Naive thymus-derived CD8-positive, alpha-beta T cell (primary cell): ENCODE data around the gene OR7C2. TPM values are rescaled to one million over a fixed set of nuclear protein-coding genes. Genes with fewer than 3 reads are reported as not detected.

Source experiments
- ATAC-seq, 2 donors: fragments of 150-1000 bp; cut with Tn5 transposase in 1 of 2; sonication (Bioruptor Pico), chemical (Tn5 transposase) in 1 of 2; 1 replicate in 1 of 2; 2 replicates in 1 of 2; pipeline ENCODE4 v1.10.0; 2021; ENCODE audit warnings: mild to moderate bottlenecking in 2 of 2, moderate library complexity in 2 of 2
- POLR2A ChIA-PET: fragments of 350-600 bp; sonication (Branson Sonifier 250); formaldehyde crosslinking; loops from one replicate; lab custom pipeline; 2021; ENCODE audit warnings: antibody characterized with exemption; lab: Charles Lee
- DNase-seq, 10 donors: peaks; one replicate each; pipeline versions ENCODE4 v3.0.0 to v3.0.0-alpha.2; 2020 to 2022
- H3K27ac Mint-ChIP-seq, 10 donors: one replicate each; pipeline ENCODE4 v1.8.0; 2020 to 2022; ENCODE audit warnings: mild to moderate bottlenecking in 10 of 10, mixed read lengths in 10 of 10, moderate library complexity in 4 of 10, inconsistent platforms in 1 of 10
- H3K27me3 Mint-ChIP-seq, 5 donors: one replicate each; pipeline ENCODE4 v1.8.0; 2021 to 2022; ENCODE audit warnings: mixed read lengths in 5 of 5
- H3K36me3 Mint-ChIP-seq, 3 donors: one replicate each; pipeline ENCODE4 v1.8.0; 2020 to 2022; ENCODE audit warnings: mixed read lengths in 3 of 3, mild to moderate bottlenecking in 2 of 3, inconsistent platforms in 1 of 3
- H3K4me1 Mint-ChIP-seq, 4 donors: one replicate each; pipeline ENCODE4 v1.8.0; 2021 to 2022; ENCODE audit warnings: mixed read lengths in 4 of 4
- H3K4me3 Mint-ChIP-seq, 10 donors: one replicate each; pipeline ENCODE4 v1.8.0; 2020 to 2022; ENCODE audit warnings: mild to moderate bottlenecking in 10 of 10, mixed read lengths in 10 of 10, moderate library complexity in 6 of 10, inconsistent platforms in 1 of 10
- H3K9me3 Mint-ChIP-seq, 9 donors: one replicate each; pipeline ENCODE4 v1.8.0; 2020 to 2022; ENCODE audit warnings: mixed read lengths in 9 of 9, mild to moderate bottlenecking in 3 of 9, inconsistent platforms in 1 of 9, moderate library complexity in 1 of 9
- polyA plus RNA-seq, 3 donors: library from polyadenylated mRNA; unstranded; fragments of 300-500 nt; fragmentation: Illumina TruSeq; gene quantifications; one replicate each; pipeline ENCODE4 v1.2.3, GENCODE V29; 2021
- total RNA-seq, 8 experiments: library from RNA in 2 of 8; stranded (reverse) in 2 of 8; gene quantifications; one replicate each; pipeline ENCODE4 v1.2.3 and lab custom pipeline; 2021 to 2026

OR7C2 gene
- total and polyA plus RNA-seq, 5 experiments from 2014 or later: not detected

- Mint-ChIP-seq H3K9me3 (peaks cover 0 to 25% (median 12%) of the 10 kb centered on the region in 9 donors), H3K27ac (no peak overlapping the region), H3K4me3 (no peak overlapping the region), H3K27me3 (peaks cover 10 to 42% (median 21%) of the 10 kb centered on the region in 5 donors), H3K36me3 (peaks cover 0 to 20% (median 0%) of the 10 kb centered on the region in 3 donors), H3K4me1 (peaks cover 0 to 1% (median 0%) of the 10 kb centered on the region in 4 donors)
- ATAC-seq (no peak), DNase-seq (no peak)
- POLR2A ChIA-PET: no interaction called here
These were observed 12.9 kb downstream of the OR7C2 start for GRCh38 chr19:14954071-14954655.

GRCh38 chr19:14957464-14957863 is 16.2 kb downstream of the OR7C2 start:
- no peak overlapping the region for H3K4me3 Mint-ChIP-seq
- peaks cover 0 to 32% (median 0%) of the 10 kb centered on the region in 3 donors for H3K36me3 Mint-ChIP-seq
- peaks cover 0 to 1% (median 0%) of the 10 kb centered on the region in 4 donors for H3K4me1 Mint-ChIP-seq
- no peak for DNase-seq
- no peak for ATAC-seq
- H3K27ac Mint-ChIP-seq: no peak overlapping the region
- POLR2A ChIA-PET: no interaction called here
- H3K27me3 Mint-ChIP-seq: peaks cover 15 to 54% (median 29%) of the 10 kb centered on the region in 5 donors
- H3K9me3 Mint-ChIP-seq: peaks cover 0 to 31% (median 21%) of the 10 kb centered on the region in 9 donors

- H3K9me3 Mint-ChIP-seq: peaks cover 0 to 33% (median 25%) of the 10 kb centered on the region in 9 donors
- no peak for DNase-seq
- no peak overlapping the region for H3K27ac Mint-ChIP-seq
- ATAC-seq: no peak
- POLR2A ChIA-PET: no interaction called here
- H3K36me3 Mint-ChIP-seq: peaks cover 0 to 32% (median 5%) of the 10 kb centered on the region in 3 donors
- no peak overlapping the region for H3K4me3 Mint-ChIP-seq
- peaks cover 13 to 36% (median 23%) of the 10 kb centered on the region in 5 donors for H3K27me3 Mint-ChIP-seq
- H3K4me1 Mint-ChIP-seq: no peaks in the 10 kb centered on the region
These were observed 18.0 kb downstream of the OR7C2 start for GRCh38 chr19:14959263-14959662.

- POLR2A ChIA-PET: no interaction called here
- Mint-ChIP-seq H3K27me3 (peaks cover 7 to 16% (median 9%) of the 10 kb centered on the region in 5 donors), H3K4me1 (no peaks in the 10 kb centered on the region), H3K4me3 (no peak overlapping the region), H3K27ac (no peak overlapping the region), H3K36me3 (peaks cover 0 to 19% (median 5%) of the 10 kb centered on the region in 3 donors), H3K9me3 (peaks cover 0 to 27% (median 18%) of the 10 kb centered on the region in 9 donors)
- DNase-seq (no peak), ATAC-seq (no peak)
These were observed 20.8 kb downstream of the OR7C2 start for GRCh38 chr19:14961956-14962685.

- H3K4me3 Mint-ChIP-seq: no peak overlapping the region
- H3K4me1 Mint-ChIP-seq: no peaks in the 10 kb centered on the region
- no peaks in the 10 kb centered on the region for H3K36me3 Mint-ChIP-seq
- POLR2A ChIA-PET: no interaction called here
- DNase-seq (no peak), ATAC-seq (no peak)
- peaks cover 5 to 32% (median 19%) of the 10 kb centered on the region in 5 donors for H3K27me3 Mint-ChIP-seq
- H3K9me3 Mint-ChIP-seq: peaks cover 0 to 5% (median 0%) of the 10 kb centered on the region in 9 donors
- no peak overlapping the region for H3K27ac Mint-ChIP-seq
These were observed 27.0 kb downstream of the OR7C2 start for GRCh38 chr19:14968247-14968646.

GRCh38 chr19:14971474-14971873 is 30.2 kb downstream of the OR7C2 start:
- Mint-ChIP-seq H3K27me3 (peaks cover 19 to 49% (median 35%) of the 10 kb centered on the region in 5 donors), H3K27ac (no peak overlapping the region)

GRCh38 chr19:14972676-14973075 is 31.4 kb downstream of the OR7C2 start:
- DNase-seq: no peak
- no peak for ATAC-seq
- Mint-ChIP-seq H3K27me3 (peaks cover 27 to 61% (median 42%) of the 10 kb centered on the region in 5 donors), H3K36me3 (no peaks in the 10 kb centered on the region), H3K4me3 (no peak overlapping the region), H3K9me3 (no peaks in the 10 kb centered on the region), H3K4me1 (peaks cover 0 to 1% (median 0%) of the 10 kb centered on the region in 4 donors), H3K27ac (no peak overlapping the region)
- POLR2A ChIA-PET: no interaction called here

More at GRCh38 chr19:14971474-14971873, 30.2 kb downstream of the OR7C2 start:
- POLR2A ChIA-PET: no interaction called here
- ATAC-seq (no peak), DNase-seq (no peak)
- H3K4me1 Mint-ChIP-seq: no peaks in the 10 kb centered on the region
- no peak overlapping the region for H3K4me3 Mint-ChIP-seq
- H3K9me3 Mint-ChIP-seq: no peaks in the 10 kb centered on the region
- H3K36me3 Mint-ChIP-seq: no peaks in the 10 kb centered on the region

- POLR2A ChIA-PET: no interaction called here
- no peak overlapping the region for H3K27ac Mint-ChIP-seq
- peaks cover 35 to 63% (median 41%) of the 10 kb centered on the region in 5 donors for H3K27me3 Mint-ChIP-seq
- peaks cover 2 to 9% (median 5%) of the 10 kb centered on the region in 4 donors for H3K4me1 Mint-ChIP-seq
- no peaks in the 10 kb centered on the region for H3K9me3 Mint-ChIP-seq
- ATAC-seq (no peak), DNase-seq (no peak)
- H3K4me3 Mint-ChIP-seq: no peak overlapping the region
- H3K36me3 Mint-ChIP-seq: peaks cover 0 to 2% (median 0%) of the 10 kb centered on the region in 3 donors
These were observed 33.2 kb downstream of the OR7C2 start for GRCh38 chr19:14974488-14974887.

- H3K36me3 Mint-ChIP-seq: peaks cover 0 to 2% (median 0%) of the 10 kb centered on the region in 3 donors
- H3K4me1 Mint-ChIP-seq: peaks cover 4 to 9% (median 7%) of the 10 kb centered on the region in 4 donors
- H3K4me3 Mint-ChIP-seq: no peak overlapping the region
- ATAC-seq (no peak), DNase-seq (no peak)
- POLR2A ChIA-PET: no interaction called here
- H3K9me3 Mint-ChIP-seq: no peaks in the 10 kb centered on the region
- peaks cover 39 to 73% (median 55%) of the 10 kb centered on the region in 5 donors for H3K27me3 Mint-ChIP-seq
- no peak overlapping the region for H3K27ac Mint-ChIP-seq
These were observed 35.8 kb downstream of the OR7C2 start for GRCh38 chr19:14977128-14977527.

GRCh38 chr19:14978161-14978776 is 37.0 kb downstream of the OR7C2 start:
- peaks cover 36 to 66% (median 55%) of the 10 kb centered on the region in 5 donors for H3K27me3 Mint-ChIP-seq
- ATAC-seq (no peak), DNase-seq (no peak)
- H3K27ac Mint-ChIP-seq: no peak overlapping the region
- H3K36me3 Mint-ChIP-seq: peaks cover 0 to 2% (median 0%) of the 10 kb centered on the region in 3 donors
- POLR2A ChIA-PET: no interaction called here
- no peaks in the 10 kb centered on the region for H3K9me3 Mint-ChIP-seq
- peaks cover 4 to 9% (median 7%) of the 10 kb centered on the region in 4 donors for H3K4me1 Mint-ChIP-seq
- H3K4me3 Mint-ChIP-seq: peak overlapping the region in 2 of 10 donors; percentile 6 to 78

GRCh38 chr19:14979476-14980255 is 38.4 kb downstream of the OR7C2 start, which contains the start of gene SLC1A6:
Gene SLC1A6, minus strand, starts transcription at chr19:14979864. Its CDS starts 6,954 bp downstream, at chr19:14972910.
- Mint-ChIP-seq H3K9me3 (no peaks in the 10 kb centered on the region), H3K27ac (no peak within 1 kb of the TSS), H3K4me3 (peak within 1 kb of the TSS in 8 of 10 donors; percentile 36 to 78 (median 54)), H3K4me1 (peaks cover 4 to 9% (median 7%) of the 10 kb centered on the region in 4 donors), H3K27me3 (peaks cover 33 to 66% (median 49%) of the 10 kb centered on the region in 5 donors), H3K36me3 (peaks cover 0 to 2% (median 0%) of the 10 kb centered on the region in 3 donors)
- ATAC-seq (no peak), DNase-seq (peak in 1 of 10 donors; percentile 6)
- POLR2A ChIA-PET: no interaction called here

- POLR2A ChIA-PET: no interaction called here
- H3K27me3 Mint-ChIP-seq: peaks cover 9 to 34% (median 28%) of the 10 kb centered on the region in 5 donors
- peaks cover 0 to 2% (median under 1%) of the 10 kb centered on the region in 4 donors for H3K4me1 Mint-ChIP-seq
- no peak overlapping the region for H3K4me3 Mint-ChIP-seq
- H3K9me3 Mint-ChIP-seq: no peaks in the 10 kb centered on the region
- H3K27ac Mint-ChIP-seq: peak overlapping the region in 1 of 10 donors; percentile 26
- no peak for DNase-seq
- H3K36me3 Mint-ChIP-seq: no peaks in the 10 kb centered on the region
- no peak for ATAC-seq
These were observed 43.8 kb downstream of the OR7C2 start for GRCh38 chr19:14985133-14985532.
